HG03060 (cell line): Measurements from ENCODE around the gene INHBA.

Experiments used
- ATAC-seq: cut with Tn5 transposase; IDR thresholded peaks from one replicate; pipeline ENCODE4 v1.9.1; 2021; ENCODE audit warnings: low read depth, moderate number of reproducible peaks; ENCODE audit not compliant: unreplicated experiment

INHBA gene

GRCh38 chr7:41715000-41715399 is 12.1 kb upstream of the INHBA start:
- ATAC-seq, result no peak

- ATAC-seq, result no peak
These were observed 8.6 kb upstream of the INHBA start for GRCh38 chr7:41711283-41712064.

- no peak for ATAC-seq
These were observed 7.9 kb upstream of the INHBA start for GRCh38 chr7:41710838-41711237.

- no peak for ATAC-seq
These were observed 6.7 kb upstream of the INHBA start for GRCh38 chr7:41709621-41710020.

GRCh38 chr7:41708581-41709358 is 5.9 kb upstream of the INHBA start:
- ATAC-seq, result no peak

GRCh38 chr7:41706228-41706930 is 3.5 kb upstream of the INHBA start:
- ATAC-seq, result no peak

- ATAC-seq, result peak; percentile 87
These were observed 2.4 kb upstream of the INHBA start for GRCh38 chr7:41705109-41705901.

- ATAC-seq, result no peak
These were observed 1.6 kb downstream of the INHBA start for GRCh38 chr7:41701068-41701941.

GRCh38 chr7:41700044-41700471 is 2.8 kb downstream of the INHBA start:
- no peak for ATAC-seq

- ATAC-seq, result no peak
These were observed 3.4 kb downstream of the INHBA start for GRCh38 chr7:41699516-41699915.

GRCh38 chr7:41698726-41699125 is 4.2 kb downstream of the INHBA start:
- ATAC-seq, result no peak

- no peak for ATAC-seq
These were observed 4.8 kb downstream of the INHBA start for GRCh38 chr7:41698114-41698513.

GRCh38 chr7:41696323-41696916 is 6.5 kb downstream of the INHBA start:
- no peak for ATAC-seq

GRCh38 chr7:41695661-41696322 is 7.1 kb downstream of the INHBA start:
- ATAC-seq, result no peak

- no peak for ATAC-seq
These were observed 8.4 kb downstream of the INHBA start for GRCh38 chr7:41694495-41694894.

- no peak for ATAC-seq
These were observed 9.5 kb downstream of the INHBA start for GRCh38 chr7:41693150-41693997.

- no peak for ATAC-seq
These were observed 10.6 kb downstream of the INHBA start for GRCh38 chr7:41692251-41692650.
